HG02938 (cell line): ENCODE results near the gene RIPK4.

Experiments used
- ATAC-seq: cut with Tn5 transposase; IDR thresholded peaks from one replicate; pipeline ENCODE4 v1.9.1; 2021; ENCODE audit warnings: mild to moderate bottlenecking, moderate library complexity; ENCODE audit not compliant: unreplicated experiment

RIPK4 gene

GRCh38 chr21:41769933-41770332, 3.1 kb upstream of the RIPK4 start:
- no peak for ATAC-seq

- no peak for ATAC-seq
Measured at GRCh38 chr21:41769521-41769920, 2.7 kb upstream of the RIPK4 start.

- ATAC-seq, result no peak
Measured at GRCh38 chr21:41769111-41769510, 2.3 kb upstream of the RIPK4 start.

DNA sequence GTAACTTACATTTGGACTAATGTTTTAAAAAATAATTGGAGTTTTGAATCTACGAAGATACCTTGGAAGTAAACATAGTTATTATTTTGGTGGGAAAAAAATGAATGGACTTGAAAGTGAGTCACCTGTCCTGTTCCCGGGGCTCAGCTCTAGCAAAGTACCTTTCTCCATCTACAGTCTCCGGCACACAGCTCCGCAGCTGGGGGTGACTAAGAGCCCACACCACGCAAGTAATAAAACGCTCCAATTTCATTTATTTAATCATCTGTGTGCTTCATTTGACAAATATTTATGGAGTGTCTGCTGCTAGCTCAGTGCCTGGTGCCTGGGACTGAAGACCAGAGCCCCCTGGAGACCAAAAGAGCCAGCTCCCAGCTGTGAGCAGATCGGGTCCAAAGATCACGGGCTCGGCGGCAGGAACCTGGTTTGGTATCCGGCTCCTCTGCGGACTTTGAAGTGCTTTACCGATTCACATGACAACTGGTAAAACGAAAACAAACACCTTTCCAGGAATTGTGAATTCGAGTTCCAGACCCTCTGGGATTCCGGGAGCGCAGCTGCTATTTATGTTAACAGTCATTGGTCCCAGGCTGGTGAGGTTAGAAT, 1.7 kb upstream of the RIPK4 start:
- ATAC-seq, result no peak

DNA sequence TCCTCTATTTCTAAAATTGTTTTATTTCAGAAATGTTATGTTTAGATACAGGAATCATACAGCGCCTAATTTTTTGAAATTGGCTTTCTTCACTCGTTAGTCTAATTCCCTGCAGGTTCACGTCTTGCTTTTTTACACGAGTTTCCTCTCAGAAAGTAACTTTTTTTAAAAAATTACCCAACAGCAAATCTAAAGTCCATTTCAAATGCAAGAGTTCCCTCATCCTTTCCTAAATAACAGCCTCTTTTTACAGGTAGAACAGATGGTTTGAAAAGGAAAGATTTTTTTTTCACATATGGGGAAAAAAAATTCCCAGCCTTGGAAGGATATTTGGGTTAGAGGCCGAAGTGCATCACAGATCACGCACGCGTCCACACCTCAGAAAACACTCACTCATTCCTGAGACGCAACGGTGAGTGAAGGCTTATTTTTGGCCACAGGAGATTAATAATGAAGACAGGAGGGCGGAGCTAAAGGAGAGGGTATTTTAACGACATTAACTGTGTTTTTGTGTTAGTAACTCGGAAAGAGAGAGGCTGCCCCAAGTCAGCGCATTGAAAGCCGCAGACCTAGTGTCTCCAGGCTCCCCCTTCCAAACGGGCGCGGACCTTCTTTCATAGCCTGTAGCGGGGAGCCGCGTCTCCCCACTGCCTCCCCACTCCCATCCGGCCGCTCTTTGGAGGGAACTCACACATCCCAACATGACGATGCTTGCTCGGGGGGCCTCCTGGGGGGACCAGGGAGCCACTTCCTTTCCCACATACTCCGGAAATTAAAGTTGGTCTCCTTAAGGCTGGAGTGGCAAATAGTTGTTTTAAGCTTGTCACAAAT, 969 bp upstream of the RIPK4 start:
- no peak for ATAC-seq

GRCh38 chr21:41765973-41766882, 624 bp downstream of the RIPK4 start:
- ATAC-seq, result no peak

DNA sequence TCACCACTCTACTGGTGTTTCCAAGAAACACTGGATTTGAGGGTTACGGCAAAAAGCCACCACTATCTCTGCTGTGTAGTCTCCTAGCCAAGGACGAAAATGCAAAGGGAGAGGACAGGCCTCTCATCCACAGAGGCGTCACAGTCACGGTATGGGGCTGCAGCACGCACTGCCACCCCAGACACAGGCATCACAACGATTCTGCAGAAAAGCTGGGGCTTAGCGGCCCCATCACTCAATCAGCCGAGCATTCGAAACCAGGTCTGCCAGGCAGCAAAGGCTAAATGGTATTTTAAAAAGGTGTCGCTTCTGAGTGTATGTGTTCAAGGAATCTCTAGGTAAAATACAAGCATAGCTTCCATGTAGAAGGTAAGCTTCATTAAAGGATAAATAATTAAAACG, 1.4 kb downstream of the RIPK4 start:
- ATAC-seq, result no peak

DNA sequence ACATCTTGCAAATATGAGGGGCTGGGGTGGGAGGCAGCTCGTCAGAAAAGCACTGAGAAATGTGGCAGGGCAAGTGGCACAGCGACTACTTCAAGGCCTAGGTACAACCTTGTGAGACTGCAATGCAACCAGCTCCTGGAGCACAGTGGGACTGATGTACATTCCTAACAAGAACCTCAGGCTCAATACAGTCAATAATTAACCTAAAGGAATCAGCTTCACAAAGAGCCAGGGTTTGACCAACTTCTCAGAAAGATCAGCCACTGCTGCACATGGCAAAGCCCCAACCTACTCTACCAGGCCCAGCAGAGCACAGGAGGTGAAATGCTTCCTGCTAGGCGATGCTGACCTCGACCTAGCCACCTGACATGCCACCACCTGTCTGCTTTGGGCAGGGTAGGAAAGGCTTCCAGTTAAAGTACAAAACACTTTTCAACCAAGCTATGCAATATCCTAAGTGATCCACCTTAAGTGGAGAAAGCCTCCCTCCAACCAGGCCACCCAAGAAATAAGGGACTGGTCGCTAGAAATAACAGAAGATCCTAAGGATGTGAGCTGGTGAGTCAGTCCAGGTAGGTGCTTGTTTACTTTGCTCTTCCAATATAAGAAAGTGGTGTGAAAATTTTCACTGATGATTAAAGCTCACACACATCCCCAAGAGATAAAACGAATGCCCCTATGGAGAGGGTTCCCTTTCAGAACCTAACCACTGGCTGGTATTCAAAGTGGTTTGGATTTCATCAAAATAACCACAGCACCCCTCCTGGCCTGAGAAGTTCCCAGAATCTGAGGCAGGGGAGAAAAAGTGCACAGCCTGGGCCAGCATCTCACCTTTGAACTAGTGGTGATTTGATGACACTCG, 2.1 kb downstream of the RIPK4 start:
- no peak for ATAC-seq

- no peak for ATAC-seq
Measured at GRCh38 chr21:41763996-41764395, 2.9 kb downstream of the RIPK4 start.

DNA sequence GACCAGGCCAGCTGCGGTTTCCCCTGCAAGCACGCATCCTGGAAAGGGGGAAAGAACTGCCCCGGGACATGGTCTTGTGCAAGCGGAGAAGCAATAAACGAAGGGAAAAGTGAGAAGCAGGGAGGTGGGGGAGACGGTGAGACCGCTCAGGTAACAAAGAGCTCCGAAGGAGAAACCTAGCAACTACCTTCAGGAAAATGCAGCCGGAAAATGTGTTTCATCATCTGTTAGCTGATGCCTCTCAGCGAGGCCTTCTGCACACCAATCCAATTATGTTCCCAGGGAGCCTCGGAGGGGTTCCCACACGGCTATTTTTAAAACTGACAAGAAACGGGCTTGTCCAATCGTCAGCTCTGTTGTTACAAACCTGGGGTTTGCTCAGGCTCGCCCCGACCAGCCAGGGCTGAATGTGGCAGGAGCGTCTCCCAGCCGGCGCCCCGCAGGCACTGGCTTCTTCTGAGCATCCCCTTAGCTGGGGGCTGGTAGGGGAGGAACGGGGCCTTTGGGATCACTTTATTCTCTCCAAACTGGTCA, 3.4 kb downstream of the RIPK4 start:
- no peak for ATAC-seq

DNA sequence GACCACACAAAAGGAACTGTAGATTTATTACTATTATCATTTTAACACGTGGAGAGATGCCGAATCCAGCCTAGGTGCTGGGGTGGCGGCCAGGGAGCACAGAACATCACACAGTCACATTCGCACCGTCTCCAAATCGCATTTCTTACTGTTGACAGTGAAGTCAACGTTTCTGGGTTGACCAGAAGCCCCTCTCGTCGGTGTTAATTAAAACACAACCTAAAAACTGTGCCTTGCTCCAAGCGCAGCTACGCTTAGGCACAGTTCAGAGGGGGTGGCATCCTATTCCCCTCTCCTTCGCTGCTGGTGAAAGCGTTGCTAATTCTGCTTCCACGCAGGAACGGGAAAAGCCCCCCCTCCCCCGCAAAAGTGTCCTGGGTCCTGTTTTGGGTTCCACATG, 4.1 kb downstream of the RIPK4 start:
- no peak for ATAC-seq

GRCh38 chr21:41761934-41762635, 4.8 kb downstream of the RIPK4 start:
- no peak for ATAC-seq

GRCh38 chr21:41761211-41761933, 5.5 kb downstream of the RIPK4 start:
- ATAC-seq, result no peak

- no peak for ATAC-seq
Measured at GRCh38 chr21:41760411-41760810, 6.4 kb downstream of the RIPK4 start.

- ATAC-seq, result no peak
Measured at GRCh38 chr21:41759926-41760325, 6.9 kb downstream of the RIPK4 start.

DNA sequence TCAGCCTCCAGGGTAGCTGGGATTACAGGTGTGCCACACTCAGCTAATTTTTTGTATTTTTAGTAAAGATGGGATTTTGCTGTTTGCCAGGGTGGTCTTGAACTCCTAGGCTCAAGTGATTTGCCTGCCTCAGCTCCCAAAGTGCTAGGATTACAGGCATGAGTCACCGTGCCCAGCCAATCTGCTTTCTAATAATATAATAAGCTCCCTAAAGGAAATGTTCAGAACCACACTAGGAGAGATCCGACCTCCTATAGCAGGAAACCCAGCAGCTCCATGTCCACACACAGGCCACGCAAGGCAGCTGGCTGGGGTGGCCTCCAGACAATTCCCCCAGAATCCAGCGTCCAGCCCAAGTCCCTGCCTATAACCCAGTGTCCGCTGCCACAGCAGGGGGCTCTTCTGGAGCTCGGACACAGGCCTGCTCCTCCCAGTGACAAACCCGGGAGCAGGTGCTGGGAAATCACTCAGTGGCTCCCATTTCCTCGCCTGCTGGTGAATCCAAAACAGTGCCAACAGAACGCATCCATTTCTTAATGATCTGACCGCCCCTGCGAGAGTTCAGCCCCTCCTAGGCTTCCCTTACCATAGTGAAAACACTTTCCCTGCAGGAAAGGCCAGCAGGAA, 7.5 kb downstream of the RIPK4 start:
- no peak for ATAC-seq

DNA sequence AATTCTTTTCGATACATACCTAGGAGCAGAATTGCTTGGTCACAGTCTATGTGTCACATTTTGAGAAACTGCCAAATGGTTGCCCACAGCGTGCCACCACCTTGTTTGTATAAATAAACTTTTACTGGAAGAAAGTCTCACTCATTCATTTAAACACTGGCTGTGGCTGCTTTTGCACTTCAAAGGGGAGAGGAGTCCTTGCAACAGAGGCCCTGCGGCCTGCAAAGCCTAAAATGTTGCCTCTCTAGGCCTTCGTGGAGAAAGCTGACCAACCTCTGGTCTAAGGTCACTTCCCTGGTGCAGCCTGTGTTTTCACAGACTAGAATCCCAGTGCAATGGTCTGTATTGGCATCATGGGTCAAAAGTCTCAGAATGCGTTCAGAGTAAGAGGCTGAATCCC, 8.3 kb downstream of the RIPK4 start:
- no peak for ATAC-seq

DNA sequence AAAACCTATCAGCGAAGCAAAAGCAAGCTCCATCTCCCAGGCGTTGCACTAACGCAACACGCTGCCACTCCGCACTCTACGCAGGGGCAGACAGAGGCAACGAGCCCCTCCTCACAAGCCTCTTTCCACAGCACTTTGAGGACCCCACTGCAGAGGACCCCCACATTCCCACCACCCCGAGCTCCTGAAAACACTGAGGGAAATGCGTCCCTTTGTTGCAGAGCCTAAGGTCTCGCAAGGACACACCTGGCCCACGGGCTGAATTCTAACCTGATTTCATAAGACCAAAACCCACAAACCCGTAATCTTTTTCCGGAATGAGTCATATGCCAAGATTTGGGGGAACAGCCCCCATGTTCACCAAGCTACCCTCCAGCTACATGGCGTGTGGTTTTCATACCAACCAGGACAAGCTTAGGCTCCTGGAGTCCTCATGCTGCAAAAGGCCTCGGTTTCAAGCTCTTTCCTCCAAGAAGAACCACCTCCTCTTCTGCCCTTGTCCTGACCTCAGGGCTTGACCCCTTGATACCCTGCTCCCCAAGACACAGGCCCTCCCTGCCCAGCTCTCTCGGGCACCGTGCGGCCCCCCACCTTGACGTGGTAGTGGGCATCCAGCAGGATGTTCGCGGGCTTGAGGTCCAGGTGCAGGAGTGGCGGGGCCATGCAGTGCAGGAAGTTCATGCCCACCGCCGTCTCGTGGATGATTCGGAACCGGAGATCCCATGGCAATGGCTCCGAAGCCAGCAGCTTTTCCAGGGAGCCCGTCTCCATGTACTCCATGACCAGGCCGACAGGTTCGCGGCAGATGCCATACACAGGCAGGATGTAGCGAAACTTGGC, 10.7 kb downstream of the RIPK4 start:
- no peak for ATAC-seq
